Measurements from ENCODE around the gene ERCC6L2.

Gene ERCC6L2

GRCh38 chr9:95896580-95896979, 21.1 kb downstream of the ERCC6L2 start:
- in situ Hi-C loops (cut with HindIII; ENCODE audit: low pct_ligation_motif_present, low sequenced_read_pairs): no loop called here
- Histone ChIP-seq H3K36me3 (replicated peaks) (no peaks in the 10 kb centered on the region), H3K27ac (no peak overlapping the region), H3K4me3 (ENCODE audit: low read depth, low read length) (no peak overlapping the region), H3K27me3 (replicated peaks) (no peaks in the 10 kb centered on the region)
- TF ChIP-seq CTCF (IDR thresholded peaks at IDR 0.05; ENCODE audit: low read depth, low read length, missing control alignments): no peak
- DNase-seq: no peak

- Histone ChIP-seq H3K27me3 (replicated peaks) (no peaks in the 10 kb centered on the region), H3K4me3 (ENCODE audit: low read depth, low read length) (no peak overlapping the region), H3K27ac (no peak overlapping the region), H3K36me3 (replicated peaks) (no peaks in the 10 kb centered on the region)
- no peak for TF ChIP-seq CTCF (IDR thresholded peaks at IDR 0.05; ENCODE audit: low read depth, low read length, missing control alignments)
- in situ Hi-C loops (cut with HindIII; ENCODE audit: low pct_ligation_motif_present, low sequenced_read_pairs): no loop called here
- DNase-seq: no peak
These were observed 26.0 kb downstream of the ERCC6L2 start for GRCh38 chr9:95901506-95901905.

- no peaks in the 10 kb centered on the region for H3K27me3 ChIP-seq (replicated peaks)
- no peak overlapping the region for H3K27ac ChIP-seq
- in situ Hi-C loops (cut with HindIII; ENCODE audit: low pct_ligation_motif_present, low sequenced_read_pairs): no loop called here
- no peak overlapping the region for H3K4me3 ChIP-seq (ENCODE audit: low read depth, low read length)
- DNase-seq: no peak
- TF ChIP-seq CTCF (IDR thresholded peaks at IDR 0.05; ENCODE audit: low read depth, low read length, missing control alignments): no peak
- no peaks in the 10 kb centered on the region for H3K36me3 ChIP-seq (replicated peaks)
These were observed 27.9 kb downstream of the ERCC6L2 start for GRCh38 chr9:95903398-95903797.

GRCh38 chr9:95907794-95908193, 32.3 kb downstream of the ERCC6L2 start:
- Histone ChIP-seq H3K27me3 (replicated peaks) (no peaks in the 10 kb centered on the region), H3K36me3 (replicated peaks) (no peaks in the 10 kb centered on the region), H3K4me3 (ENCODE audit: low read depth, low read length) (no peak overlapping the region), H3K27ac (no peak overlapping the region)
- in situ Hi-C loops (cut with HindIII; ENCODE audit: low pct_ligation_motif_present, low sequenced_read_pairs): no loop called here
- no peak for DNase-seq
- peak; percentile 29 for TF ChIP-seq CTCF (IDR thresholded peaks at IDR 0.05; ENCODE audit: low read depth, low read length, missing control alignments)

GRCh38 chr9:95910023-95910707, 34.7 kb downstream of the ERCC6L2 start:
- H3K27ac ChIP-seq: no peak overlapping the region
- no peak for DNase-seq
- H3K27me3 ChIP-seq (replicated peaks): no peaks in the 10 kb centered on the region
- H3K36me3 ChIP-seq (replicated peaks): no peaks in the 10 kb centered on the region
- in situ Hi-C loops (cut with HindIII; ENCODE audit: low pct_ligation_motif_present, low sequenced_read_pairs): no loop called here
- TF ChIP-seq CTCF (IDR thresholded peaks at IDR 0.05; ENCODE audit: low read depth, low read length, missing control alignments): no peak
- no peak overlapping the region for H3K4me3 ChIP-seq (ENCODE audit: low read depth, low read length)

- H3K27ac ChIP-seq: no peak overlapping the region
- no peak for TF ChIP-seq CTCF (IDR thresholded peaks at IDR 0.05; ENCODE audit: low read depth, low read length, missing control alignments)
- no peak overlapping the region for H3K4me3 ChIP-seq (ENCODE audit: low read depth, low read length)
- DNase-seq: no peak
- no peaks in the 10 kb centered on the region for H3K27me3 ChIP-seq (replicated peaks)
- H3K36me3 ChIP-seq (replicated peaks): no peaks in the 10 kb centered on the region
- in situ Hi-C loops (cut with HindIII; ENCODE audit: low pct_ligation_motif_present, low sequenced_read_pairs): no loop called here
These were observed 35.4 kb downstream of the ERCC6L2 start for GRCh38 chr9:95910770-95911340.

Data from brain microvascular endothelial cell (primary cell).